H9 (cell line): ENCODE data around the gene COTL1. TPM values are rescaled to one million over a fixed set of nuclear protein-coding genes. Genes with fewer than 3 reads are reported as not detected.

Experiments
- DNase-seq: peaks from one replicate; pipeline ENCODE4 v3.0.0-alpha.2; 2017
- H2AFZ ChIP-seq: one replicate; pipeline ENCODE4 v1.6.1; 2013; ENCODE audit warnings: mild to moderate bottlenecking, low read length, control low read depth, moderate library complexity
- H2AK5ac ChIP-seq: 2 replicates; pipeline ENCODE4 v1.6.1; 2013; ENCODE audit warnings: low read length, control low read depth, mixed read lengths; ENCODE audit not compliant: insufficient read length
- H2BK120ac ChIP-seq: one replicate; pipeline ENCODE4 v1.6.1; 2013; ENCODE audit warnings: low read depth, mild to moderate bottlenecking, low read length, control low read depth, inconsistent platforms; ENCODE audit not compliant: poor library complexity, severe bottlenecking
- H2BK12ac ChIP-seq: 2 replicates; pipeline ENCODE4 v1.6.1; 2013; ENCODE audit warnings: low read length, control low read depth, mixed read lengths, low read depth; ENCODE audit not compliant: insufficient read length
- H2BK15ac ChIP-seq: 2 replicates; pipeline ENCODE4 v1.6.1; 2013; ENCODE audit warnings: low read depth, low read length, control low read depth
- H2BK20ac ChIP-seq: one replicate; pipeline ENCODE4 v1.6.1; 2013; ENCODE audit warnings: low read depth, mild to moderate bottlenecking, low read length, control low read depth, inconsistent platforms; ENCODE audit not compliant: poor library complexity, severe bottlenecking
- H2BK5ac ChIP-seq: 2 replicates; pipeline ENCODE4 v1.6.1; 2013; ENCODE audit warnings: low read length, control low read depth, mixed read lengths; ENCODE audit not compliant: insufficient read length
- H3K14ac ChIP-seq: 2 replicates; pipeline ENCODE4 v1.6.1; 2013; ENCODE audit warnings: low read length, control low read depth; ENCODE audit not compliant: insufficient read depth
- H3K18ac ChIP-seq: 2 replicates; pipeline ENCODE4 v1.6.1; 2013; ENCODE audit warnings: low read depth, mild to moderate bottlenecking, mixed read lengths, low read length, control low read depth; ENCODE audit not compliant: insufficient read length
- H3K23ac ChIP-seq: 2 replicates; pipeline ENCODE4 v1.6.1; 2013; ENCODE audit warnings: low read length, control low read depth, mixed read lengths, low read depth; ENCODE audit not compliant: insufficient read length
- H3K23me2 ChIP-seq: 2 replicates; pipeline ENCODE4 v1.6.1; 2013; ENCODE audit warnings: low read depth, mild to moderate bottlenecking, mixed read lengths, low read length, control low read depth; ENCODE audit not compliant: insufficient read length, poor library complexity, severe bottlenecking
- H3K27ac ChIP-seq: 2 replicates; pipeline ENCODE4 v1.5.1; 2013; ENCODE audit warnings: low read length, control low read depth, mixed read lengths, low read depth; ENCODE audit not compliant: insufficient read length
- H3K27me3 ChIP-seq: 2 replicates; pipeline ENCODE4 v1.6.1; 2013; ENCODE audit warnings: low read length, control low read depth, inconsistent platforms; ENCODE audit not compliant: insufficient read depth
- H3K4ac ChIP-seq: 2 replicates; pipeline ENCODE4 v1.6.1; 2013; ENCODE audit warnings: low read depth, mild to moderate bottlenecking, control low read depth, inconsistent platforms, low read length, moderate library complexity
- H3K4me1 ChIP-seq: 2 replicates; pipeline ENCODE4 v1.6.1; 2013; ENCODE audit warnings: low read length, control low read depth, inconsistent platforms; ENCODE audit not compliant: insufficient read depth
- H3K4me2 ChIP-seq: 2 replicates; pipeline ENCODE4 v1.6.1; 2013; ENCODE audit warnings: low read length, control low read depth, mixed read lengths; ENCODE audit not compliant: insufficient read length, insufficient read depth
- H3K56ac ChIP-seq: 2 replicates; pipeline ENCODE4 v1.6.1; 2013; ENCODE audit warnings: low read depth, mild to moderate bottlenecking, mixed read lengths, low read length, control low read depth; ENCODE audit not compliant: insufficient read length
- H3K79me1 ChIP-seq: 2 replicates; pipeline ENCODE4 v1.6.1; 2013; ENCODE audit warnings: low read depth, mild to moderate bottlenecking, moderate library complexity, low read length, control low read depth, inconsistent platforms; ENCODE audit not compliant: insufficient read depth, poor library complexity, severe bottlenecking
- H3K79me2 ChIP-seq: 2 replicates; pipeline ENCODE4 v1.6.1; 2013; ENCODE audit warnings: low read length, control low read depth, inconsistent platforms; ENCODE audit not compliant: insufficient read depth
- H3K9ac ChIP-seq: 2 replicates; pipeline ENCODE4 v1.6.1; 2013; ENCODE audit warnings: low read length, control low read depth, mixed read lengths; ENCODE audit not compliant: insufficient read length; ENCODE audit errors: extremely low read depth
- H3K9me3 ChIP-seq: one replicate; pipeline ENCODE4 v1.6.1; 2013; ENCODE audit warnings: low read depth, low read length, inconsistent platforms; ENCODE audit not compliant: control insufficient read depth
- H3T11ph ChIP-seq: one replicate; pipeline ENCODE4 v1.6.1; 2013; ENCODE audit warnings: mild to moderate bottlenecking, low read length, control low read depth, inconsistent platforms
- H4K20me1 ChIP-seq: one replicate; pipeline ENCODE4 v1.6.1; 2013; ENCODE audit not compliant: control insufficient read depth, insufficient read length, insufficient read depth
- H4K5ac ChIP-seq: 2 replicates; pipeline ENCODE4 v1.6.1; 2013; ENCODE audit warnings: low read depth, mild to moderate bottlenecking, mixed read lengths, low read length, control low read depth; ENCODE audit not compliant: insufficient read length
- H4K8ac ChIP-seq: replicated peaks from 2 replicates; pipeline ENCODE4 v1.6.1; 2013; ENCODE audit warnings: low read length, control low read depth, mixed read lengths, low read depth; ENCODE audit not compliant: insufficient read length
- H4K91ac ChIP-seq: 2 replicates; pipeline ENCODE4 v1.6.1; 2013; ENCODE audit warnings: low read depth, mild to moderate bottlenecking, moderate library complexity, mixed read lengths, low read length, control low read depth; ENCODE audit not compliant: insufficient read length
- H3K27ac Mint-ChIP-seq, 3 experiments: 2 replicates in 2 of 3; 3 replicates in 1 of 3; pipeline ENCODE4 v1.8.0; 2020 to 2021; ENCODE audit warnings: mixed read lengths in 3 of 3, mild to moderate bottlenecking in 1 of 3, moderate library complexity in 1 of 3
- H3K27me3 Mint-ChIP-seq: 2 replicates; pipeline ENCODE4 v1.8.0; 2021; ENCODE audit warnings: low read depth, mild to moderate bottlenecking, moderate library complexity, mixed read lengths
- H3K36me3 Mint-ChIP-seq, 3 experiments: 2 replicates in 2 of 3; 3 replicates in 1 of 3; pipeline ENCODE4 v1.8.0; 2020 to 2021; ENCODE audit warnings: low read depth in 3 of 3, mixed read lengths in 3 of 3; ENCODE audit not compliant: insufficient read depth in 1 of 3
- H3K4me1 Mint-ChIP-seq, 2 experiments: 2 replicates each; pipeline ENCODE4 v1.8.0; 2020; ENCODE audit warnings: mixed read lengths in 2 of 2
- H3K4me3 Mint-ChIP-seq, 2 experiments: 2 replicates in 1 of 2; 3 replicates in 1 of 2; pipeline ENCODE4 v1.8.0; 2020 to 2021; ENCODE audit warnings: mild to moderate bottlenecking in 2 of 2, mixed read lengths in 2 of 2, moderate library complexity in 1 of 2
- H3K9me3 Mint-ChIP-seq, 2 experiments: 2 replicates in 1 of 2; 3 replicates in 1 of 2; pipeline ENCODE4 v1.8.0; 2020; ENCODE audit warnings: mild to moderate bottlenecking in 2 of 2, mixed read lengths in 2 of 2, moderate library complexity in 1 of 2
- CTCF ChIP-seq: fragments of 200-600 bp; sonication (generic); conservative IDR thresholded peaks from 3 replicates; pipeline ENCODE4 v1.8.0; 2021; ENCODE audit warnings: antibody characterized with exemption, mild to moderate bottlenecking
- WGBS: extraction: QIAGEN DNeasy Blood & Tissue Kit; methylation state at CpG from one replicate; pipeline ENCODE4 v1.1.7; 2013; ENCODE audit warnings: missing lambda C conversion rate, low lambda C conversion rate, mixed read lengths; ENCODE audit not compliant: insufficient read length; ENCODE audit errors: extremely low coverage; 5-methylcytosine and 5-hydroxymethylcytosine counted together
- total RNA-seq: library from RNA; stranded (reverse); gene quantifications from 2 replicates; pipeline ENCODE4 v1.2.1, GENCODE V29; 2021

COTL1 gene
- total RNA-seq, 1 experiment from 2014 or later: 81.4 TPM

- H3K4me1 Mint-ChIP-seq: peaks cover 54 to 67% of the 10 kb centered on the region in 2 experiments
- Histone ChIP-seq H3K79me2 (no peaks in the 10 kb centered on the region), H2BK120ac (no peak overlapping the region)
These were observed 55.6 kb downstream of the COTL1 start for GRCh38 chr16:84562174-84562815.

More at GRCh38 chr16:84562174-84562815, 55.6 kb downstream of the COTL1 start:
- Histone ChIP-seq H3K23ac (no peak overlapping the region), H2AK5ac (no peak overlapping the region), H3K27ac (no peak overlapping the region), H3K23me2 (no peaks in the 10 kb centered on the region), H3K18ac (no peak overlapping the region), H4K8ac (no peak overlapping the region), H3K79me1 (no peaks in the 10 kb centered on the region), H3K9ac (no peak overlapping the region), H3K14ac (peak overlapping the region; percentile 9; the same call in 1 of the 2 replicates), H4K91ac (no peak overlapping the region), H4K20me1 (no peaks in the 10 kb centered on the region), H3K4me1 (peaks cover 10% of the 10 kb centered on the region), H4K5ac (no peak overlapping the region), H2BK12ac (no peak overlapping the region), H3K4ac (no peak overlapping the region), H3K27me3 (no peaks in the 10 kb centered on the region), H2AFZ (no peak overlapping the region), H3T11ph (no peak overlapping the region), H2BK15ac (no peak overlapping the region), H2BK20ac (no peak overlapping the region), H3K9me3 (no peaks in the 10 kb centered on the region), H3K4me2 (no peak overlapping the region), H3K56ac (no peak overlapping the region), H2BK5ac (no peak overlapping the region)
- peak overlapping the region in 1 of 3 experiments; percentile 28; a peak in 1 of 7 replicates for H3K27ac Mint-ChIP-seq
- no peaks in the 10 kb centered on the region for H3K27me3 Mint-ChIP-seq
- TF ChIP-seq CTCF: no peak
- H3K4me3 Mint-ChIP-seq: no peak overlapping the region
- peaks cover 10 to 11% (median 10%) of the 10 kb centered on the region in 3 experiments for H3K36me3 Mint-ChIP-seq
- no peaks in the 10 kb centered on the region; a peak in 1 of 5 replicates for H3K9me3 Mint-ChIP-seq
- no CpG with 5 or more reads among the region's 16 CpGs for WGBS
- DNase-seq: no peak
